HL-60 (cell line): Measurements from ENCODE around the gene ZFP36L1.

Experiments
- DNase-seq, 2 experiments: peaks; one replicate each; pipeline ENCODE4 v3.0.0-alpha.2; 2010 to 2020; ENCODE audit warnings: low read depth in 1 of 2, low spot score in 1 of 2
- H3K27ac ChIP-seq: fragments of 250-450 bp; sonication (Bioruptor Pico); replicated peaks from 2 replicates; pipeline ENCODE4 v1.5.1; 2020; ENCODE audit warnings: mild to moderate bottlenecking, moderate library complexity
- H3K27me3 ChIP-seq: fragments of 250-450 bp; sonication (Bioruptor Pico); 2 replicates; pipeline ENCODE4 v1.5.1; 2021; ENCODE audit warnings: mild to moderate bottlenecking, moderate library complexity; ENCODE audit not compliant: insufficient read depth, poor library complexity, severe bottlenecking
- H3K4me3 ChIP-seq: replicated peaks from 2 replicates; pipeline ENCODE4 v1.5.1; 2011; ENCODE audit warnings: mild to moderate bottlenecking, control low read depth, low read length; ENCODE audit not compliant: insufficient read depth
- CTCF ChIP-seq: IDR thresholded peaks from one replicate; pipeline ENCODE4 v1.5.1; 2011; ENCODE audit warnings: low read length, control low read depth, inconsistent platforms; ENCODE audit not compliant: insufficient read depth
- GABPA ChIP-seq: IDR thresholded peaks from 2 replicates; pipeline ENCODE4 v1.6.1; 2012; ENCODE audit warnings: low read depth
- POLR2AphosphoS5 ChIP-seq: IDR thresholded peaks from 2 replicates; pipeline ENCODE4 v1.6.1; 2012; ENCODE audit warnings: low read depth
- REST ChIP-seq: IDR thresholded peaks from 2 replicates; pipeline ENCODE4 v1.6.1; 2012; ENCODE audit warnings: low read depth; ENCODE audit not compliant: insufficient replicate concordance
- SPI1 ChIP-seq: IDR thresholded peaks from 2 replicates; pipeline ENCODE4 v1.6.1; 2012; ENCODE audit warnings: low read depth, mild to moderate bottlenecking, borderline replicate concordance
- long read RNA-seq: library from polyadenylated mRNA; unstranded; transcript quantifications from one replicate; pipeline ENCODE4 v2.0.0, GENCODE V29; 2020

The ZFP36L1 gene
- long read RNA-seq = 0 reads

- TF ChIP-seq GABPA (no peak), SPI1 (peak; percentile 13; the same call in 1 of the 2 replicates), POLR2AphosphoS5 (no peak), CTCF (no peak), REST (no peak)
- Histone ChIP-seq H3K4me3 (peak within 1 kb of the TSS; percentile 42), H3K27me3 (peaks cover 17% of the 10 kb centered on the region), H3K27ac (peak within 1 kb of the TSS; percentile 24; the same call in 1 of the 2 replicates)
- DNase-seq = peak; percentile 9 to 23
Measured at GRCh38 chr14:68792979-68793733, at the start of gene ZFP36L1. Gene ZFP36L1, minus strand, starts transcription at chr14:68793067. Its CDS starts 129 bp downstream, at chr14:68792938.

- no peak for DNase-seq
- Histone ChIP-seq H3K27me3 (no peaks in the 10 kb centered on the region), H3K27ac (no peak overlapping the region), H3K4me3 (no peak overlapping the region)
- TF ChIP-seq REST (no peak), GABPA (no peak), SPI1 (no peak), CTCF (no peak), POLR2AphosphoS5 (no peak)
Measured at GRCh38 chr14:68842298-68842697, 49.4 kb upstream of the ZFP36L1 start.

- no peaks in the 10 kb centered on the region for H3K27me3 ChIP-seq
- TF ChIP-seq REST = no peak
- no peak for TF ChIP-seq GABPA
- no peak for TF ChIP-seq CTCF
- no peak for TF ChIP-seq POLR2AphosphoS5
- TF ChIP-seq SPI1 = no peak
- no peak for DNase-seq
- H3K4me3 ChIP-seq = no peak overlapping the region
- no peak overlapping the region for H3K27ac ChIP-seq
Measured at GRCh38 chr14:68841016-68841809, 48.3 kb upstream of the ZFP36L1 start.
